GM19023 (cell line): ENCODE results near the gene PTGDS.

Source experiments
- ATAC-seq: cut with Tn5 transposase; IDR thresholded peaks from one replicate; pipeline ENCODE4 v1.9.1; 2021; ENCODE audit warnings: mild to moderate bottlenecking, moderate library complexity; ENCODE audit not compliant: unreplicated experiment

Gene PTGDS

GRCh38 chr9:136977223-136977622, at the start of gene PTGDS:
TSS of gene PTGDS (plus strand) at chr9:136977504. CDS start at chr9:136977579, 75 bp downstream.
- no peak for ATAC-seq

GRCh38 chr9:136928591-136928990, 48.7 kb upstream of the PTGDS start:
- ATAC-seq: no peak

- no peak for ATAC-seq
These were observed 47.3 kb upstream of the PTGDS start for GRCh38 chr9:136930014-136930413.

GRCh38 chr9:136931611-136932130, 45.6 kb upstream of the PTGDS start:
- ATAC-seq: no peak

GRCh38 chr9:136934277-136934676, 43.0 kb upstream of the PTGDS start:
- no peak for ATAC-seq

- ATAC-seq: no peak
These were observed 41.7 kb upstream of the PTGDS start for GRCh38 chr9:136935651-136936050.

GRCh38 chr9:136936645-136937170, 40.6 kb upstream of the PTGDS start:
- no peak for ATAC-seq

- no peak for ATAC-seq
These were observed 39.9 kb upstream of the PTGDS start for GRCh38 chr9:136937186-136938001.

- no peak for ATAC-seq
These were observed 37.8 kb upstream of the PTGDS start for GRCh38 chr9:136939431-136939995.

- no peak for ATAC-seq
These were observed 37.2 kb upstream of the PTGDS start for GRCh38 chr9:136939996-136940525.

GRCh38 chr9:136940526-136941230, 36.6 kb upstream of the PTGDS start:
- no peak for ATAC-seq

- no peak for ATAC-seq
These were observed 35.8 kb upstream of the PTGDS start for GRCh38 chr9:136941231-136942111.

- ATAC-seq: no peak
These were observed 35.0 kb upstream of the PTGDS start for GRCh38 chr9:136942112-136942880.

- no peak for ATAC-seq
These were observed 34.4 kb upstream of the PTGDS start for GRCh38 chr9:136942881-136943230.

GRCh38 chr9:136943291-136944211, 33.8 kb upstream of the PTGDS start:
- ATAC-seq: peak; percentile 14

- peak; percentile 37 for ATAC-seq
These were observed 33.1 kb upstream of the PTGDS start for GRCh38 chr9:136944212-136944518.

GRCh38 chr9:136944519-136945332, 32.6 kb upstream of the PTGDS start, which contains the start of the genes C8G and FBXW5:
TSS of gene C8G (plus strand) at chr9:136945243. CDS start at chr9:136945321, 78 bp downstream.
TSS of gene FBXW5 (minus strand) at chr9:136944738. CDS start at chr9:136944083, 655 bp downstream.
- peak; percentile 77 for ATAC-seq
